ENCODE measurements around the gene KATNB1. TPM values are rescaled to one million over a fixed set of nuclear protein-coding genes. Genes with fewer than 3 reads are reported as not detected.
"Not testable (repeated sequence)": the region's sequence is repeated elsewhere in the genome, so short reads cannot be mapped to it uniquely, and the experiment has no call there.

KATNB1 gene
- total and polyA plus RNA-seq, 2 experiments from 2014 or later = 31.4 to 65.9 TPM

GRCh38 chr16:57728336-57729181, 7.0 kb upstream of the KATNB1 start (continued):
- TF ChIP-seq REST (IDR thresholded peaks at IDR 0.05; ENCODE audit: unreplicated experiment) (no peak), CTCF (conservative IDR thresholded peaks at IDR 0.05; ENCODE audit: low read depth in 2 of 2) (no peak), JUNB (IDR thresholded peaks at IDR 0.05; ENCODE audit: unreplicated experiment) (no peak), STAT1 (IDR thresholded peaks at IDR 0.05; ENCODE audit: unreplicated experiment) (no peak), EZH2phosphoT487 (IDR thresholded peaks at IDR 0.05; ENCODE audit: unreplicated experiment) (no peak)

GRCh38 chr16:57729182-57729484, 6.4 kb upstream of the KATNB1 start:
- Histone ChIP-seq H3K9me2 (ENCODE audit: insufficient read depth) (no peaks in the 10 kb centered on the region), H3K79me2 (replicated peaks; ENCODE audit: insufficient read depth) (no peaks in the 10 kb centered on the region), H3F3A (replicated peaks; ENCODE audit: low read depth) (no peaks in the 10 kb centered on the region), H2AFZ (no peak overlapping the region), H3K4me3 (no peak overlapping the region), H3K27ac (ENCODE audit: low read depth) (no peak overlapping the region), H3K27me3 (ENCODE audit: insufficient read depth) (no peaks in the 10 kb centered on the region), H3K4me2 (no peak overlapping the region), H3K4me1 (ENCODE audit: insufficient read depth) (no peaks in the 10 kb centered on the region), H4K20me1 (replicated peaks; ENCODE audit: insufficient read depth) (no peaks in the 10 kb centered on the region), H3K36me3 (ENCODE audit: insufficient read depth) (no peaks in the 10 kb centered on the region)
- H3K36me3 Mint-ChIP-seq (ENCODE audit: low read depth) = no peaks in the 10 kb centered on the region
- H3K4me1 Mint-ChIP-seq = no peaks in the 10 kb centered on the region
- no peak for DNase-seq (ENCODE audit: low spot score)
- no peak overlapping the region for H3K4me3 Mint-ChIP-seq
- H3K9me3 Mint-ChIP-seq = no peaks in the 10 kb centered on the region; the same call in 2 of the 3 replicates
- peaks cover 4% of the 10 kb centered on the region for H3K27me3 Mint-ChIP-seq (ENCODE audit: insufficient read depth, low read depth, poor library complexity)
- no peak for ATAC-seq
- TF ChIP-seq JUNB (IDR thresholded peaks at IDR 0.05; ENCODE audit: unreplicated experiment) (no peak), STAT1 (IDR thresholded peaks at IDR 0.05; ENCODE audit: unreplicated experiment) (no peak), EZH2phosphoT487 (IDR thresholded peaks at IDR 0.05; ENCODE audit: unreplicated experiment) (no peak), NANOG (IDR thresholded peaks at IDR 0.05; ENCODE audit: borderline replicate concordance) (no peak), ZNF114 (CRISPR knock-in tag; IDR thresholded peaks at IDR 0.05) (no peak), ZNF331 (CRISPR knock-in tag; IDR thresholded peaks at IDR 0.05; ENCODE audit: low read depth) (no peak), CTCF (conservative IDR thresholded peaks at IDR 0.05; ENCODE audit: low read depth in 2 of 2) (no peak)
- H3K27ac Mint-ChIP-seq = no peak overlapping the region

- H3K9me2 ChIP-seq (ENCODE audit: insufficient read depth); H3K4me2 ChIP-seq; ATAC-seq; H3K79me2 ChIP-seq (replicated peaks; ENCODE audit: insufficient read depth); H3K9me3 Mint-ChIP-seq; H3K27me3 ChIP-seq (ENCODE audit: insufficient read depth); H3K27ac ChIP-seq (ENCODE audit: low read depth); H4K20me1 ChIP-seq (replicated peaks; ENCODE audit: insufficient read depth); H2AFZ ChIP-seq; H3K36me3 Mint-ChIP-seq (ENCODE audit: low read depth); H3K27me3 Mint-ChIP-seq (ENCODE audit: insufficient read depth, low read depth, poor library complexity); H3F3A ChIP-seq (replicated peaks; ENCODE audit: low read depth); H3K4me3 ChIP-seq; DNase-seq (ENCODE audit: low spot score); H3K4me3 Mint-ChIP-seq; H3K4me1 ChIP-seq (ENCODE audit: insufficient read depth); H3K27ac Mint-ChIP-seq; H3K36me3 ChIP-seq (ENCODE audit: insufficient read depth); H3K4me1 Mint-ChIP-seq: not testable (repeated sequence)
Measured at GRCh38 chr16:57729852-57730251, 5.7 kb upstream of the KATNB1 start.

All from GM23338 (cell line).